Transverse colon (tissue), 3 donors: Measurements from ENCODE around the gene ITIH5.

ENCODE experiments used
- EP300 ChIP-seq: sonication (generic); formaldehyde crosslinking; IDR thresholded peaks from one replicate; pipeline ENCODE4 v1.6.1; 2017; ENCODE audit warnings: antibody characterized with exemption, low read depth
- POLR2AphosphoS5 ChIP-seq, 3 donors: sonication (generic); formaldehyde crosslinking; IDR thresholded peaks; one replicate each; pipeline ENCODE4 v1.6.1; 2016; ENCODE audit warnings: antibody characterized with exemption in 3 of 3

- TF ChIP-seq POLR2AphosphoS5 (IDR thresholded peaks at IDR 0.05) (no peak), EP300 (no peak)
These were observed 104.8 kb downstream of the ITIH5 start for GRCh38 chr10:7561985-7562384.
